Panc1 (cell line): ENCODE measurements around the gene GBA3. TPM values are rescaled to one million over a fixed set of nuclear protein-coding genes. Genes with fewer than 3 reads are reported as not detected.

Experiments used
- ATAC-seq: fragments of 200-7000 bp; cut with Tn5 transposase; 2 replicates; pipeline ENCODE4 v1.9.1; 2020; ENCODE audit warnings: mild to moderate bottlenecking, moderate library complexity
- BruUV-seq: library from RNA; stranded (reverse); fragments of 400-500 nt; replicated peaks from 2 replicates; lab custom pipeline; 2021; lab: Mats Ljungman, UMichigan
- CTCF ChIA-PET: fragments of 300-600 bp; sonication (Branson Sonifier 250); formaldehyde crosslinking; loops from one replicate; lab custom pipeline; 2022; ENCODE audit warnings: antibody characterized with exemption; lab: Charles Lee
- POLR2A ChIA-PET: fragments of 300-600 bp; sonication (Branson Sonifier 250); formaldehyde crosslinking; loops from one replicate; lab custom pipeline; 2022; ENCODE audit warnings: antibody characterized with exemption; lab: Charles Lee
- DNase-seq: peaks from one replicate; pipeline ENCODE4 v3.0.0-alpha.2; 2010; ENCODE audit warnings: low read depth, low spot score
- H3K27ac ChIP-seq: 2 replicates; pipeline ENCODE4 v1.5.1; 2011; ENCODE audit warnings: mild to moderate bottlenecking, low read length, inconsistent platforms
- H3K27me3 ChIP-seq: fragments of 200-500 bp; sonication (Bioruptor generic); 2 replicates; pipeline ENCODE4 v1.6.0; 2014; ENCODE audit warnings: low read length, inconsistent platforms; ENCODE audit not compliant: control insufficient read depth, insufficient read depth
- H3K36me3 ChIP-seq: fragments of 200-500 bp; sonication (Bioruptor generic); 2 replicates; pipeline ENCODE4 v1.5.1; 2014; ENCODE audit warnings: inconsistent platforms, mild to moderate bottlenecking, low read length, moderate library complexity; ENCODE audit not compliant: control insufficient read depth, insufficient read depth
- H3K4me1 ChIP-seq: 2 replicates; pipeline ENCODE4 v1.5.1; 2011; ENCODE audit warnings: inconsistent platforms, mild to moderate bottlenecking, low read length, moderate library complexity; ENCODE audit not compliant: control insufficient read depth, insufficient read depth
- H3K4me3 ChIP-seq, 2 experiments: 2 replicates each; pipeline ENCODE4 v1.5.1; 2011 to 2012; ENCODE audit warnings: low read depth in 2 of 2, low read length in 2 of 2, mild to moderate bottlenecking in 2 of 2, inconsistent platforms in 1 of 2, moderate library complexity in 1 of 2
- H3K9me3 ChIP-seq: fragments of 200-500 bp; sonication (Bioruptor generic); 2 replicates; pipeline ENCODE4 v1.5.1; 2014; ENCODE audit warnings: low read depth, mild to moderate bottlenecking, inconsistent platforms, low read length, moderate library complexity; ENCODE audit not compliant: control insufficient read depth, insufficient read depth
- CTCF ChIP-seq: fragments of 450-650 bp; IDR thresholded peaks from 2 replicates; pipeline ENCODE4 v1.5.1; 2017; ENCODE audit warnings: mild to moderate bottlenecking
- POLR2AphosphoS5 ChIP-seq: IDR thresholded peaks from 2 replicates; pipeline ENCODE4 v1.6.1; 2012; ENCODE audit warnings: mild to moderate bottlenecking, low read depth, low read length, moderate library complexity
- SIN3A ChIP-seq: IDR thresholded peaks from 2 replicates; pipeline ENCODE4 v1.6.1; 2012; ENCODE audit warnings: low read depth, mild to moderate bottlenecking, low read length, moderate library complexity, borderline replicate concordance; ENCODE audit not compliant: insufficient read depth
- TCF7L2 ChIP-seq: IDR thresholded peaks from 2 replicates; pipeline ENCODE4 v1.6.1; 2011; ENCODE audit warnings: mild to moderate bottlenecking, low read depth, low read length, inconsistent platforms
- in situ Hi-C: cut with HindIII; loops from 2 replicates; pipeline ENCODE4 v1.10.0; 2016; ENCODE audit warnings: low sequenced_read_pairs, low pct_unique_long_range_greater_than_20kb
- intact Hi-C: fragments of 100-400 bp; cut with micrococcal nuclease; formaldehyde crosslinking; loops from one replicate; pipeline ENCODE4 v1.10.0; 2022; ENCODE audit not compliant: unreplicated experiment
- total RNA-seq: library from RNA; stranded (reverse); gene quantifications from one replicate; pipeline ENCODE4 v1.2.1, GENCODE V29; 2021; ENCODE audit not compliant: unreplicated experiment
- TF ChIP-seq, protein P1 (sequence below), 2 experiments: IDR thresholded peaks; 2 replicates each; pipeline ENCODE4 v1.6.1; 2011 to 2012; ENCODE audit warnings: low read depth in 2 of 2, control low read depth in 1 of 2, low read length in 1 of 2, mild to moderate bottlenecking in 1 of 2, moderate library complexity in 1 of 2; ENCODE audit not compliant: insufficient read depth in 1 of 2

The GBA3 gene
- total RNA-seq, 1 experiment from 2014 or later, result not detected

- H3K4me1 ChIP-seq, result no peaks in the 10 kb centered on the region
- intact Hi-C loops (no loop called here), in situ Hi-C loops (no loop called here)
- POLR2A ChIA-PET, result no interaction called here
- DNase-seq (no peak), ATAC-seq (no peak)
- BruUV-seq, result no TSS peak
- H3K27ac ChIP-seq, result no peak overlapping the region
- CTCF ChIA-PET, result no interaction called here
- TF ChIP-seq, protein P1, sequence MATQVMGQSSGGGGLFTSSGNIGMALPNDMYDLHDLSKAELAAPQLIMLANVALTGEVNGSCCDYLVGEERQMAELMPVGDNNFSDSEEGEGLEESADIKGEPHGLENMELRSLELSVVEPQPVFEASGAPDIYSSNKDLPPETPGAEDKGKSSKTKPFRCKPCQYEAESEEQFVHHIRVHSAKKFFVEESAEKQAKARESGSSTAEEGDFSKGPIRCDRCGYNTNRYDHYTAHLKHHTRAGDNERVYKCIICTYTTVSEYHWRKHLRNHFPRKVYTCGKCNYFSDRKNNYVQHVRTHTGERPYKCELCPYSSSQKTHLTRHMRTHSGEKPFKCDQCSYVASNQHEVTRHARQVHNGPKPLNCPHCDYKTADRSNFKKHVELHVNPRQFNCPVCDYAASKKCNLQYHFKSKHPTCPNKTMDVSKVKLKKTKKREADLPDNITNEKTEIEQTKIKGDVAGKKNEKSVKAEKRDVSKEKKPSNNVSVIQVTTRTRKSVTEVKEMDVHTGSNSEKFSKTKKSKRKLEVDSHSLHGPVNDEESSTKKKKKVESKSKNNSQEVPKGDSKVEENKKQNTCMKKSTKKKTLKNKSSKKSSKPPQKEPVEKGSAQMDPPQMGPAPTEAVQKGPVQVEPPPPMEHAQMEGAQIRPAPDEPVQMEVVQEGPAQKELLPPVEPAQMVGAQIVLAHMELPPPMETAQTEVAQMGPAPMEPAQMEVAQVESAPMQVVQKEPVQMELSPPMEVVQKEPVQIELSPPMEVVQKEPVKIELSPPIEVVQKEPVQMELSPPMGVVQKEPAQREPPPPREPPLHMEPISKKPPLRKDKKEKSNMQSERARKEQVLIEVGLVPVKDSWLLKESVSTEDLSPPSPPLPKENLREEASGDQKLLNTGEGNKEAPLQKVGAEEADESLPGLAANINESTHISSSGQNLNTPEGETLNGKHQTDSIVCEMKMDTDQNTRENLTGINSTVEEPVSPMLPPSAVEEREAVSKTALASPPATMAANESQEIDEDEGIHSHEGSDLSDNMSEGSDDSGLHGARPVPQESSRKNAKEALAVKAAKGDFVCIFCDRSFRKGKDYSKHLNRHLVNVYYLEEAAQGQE (IDR thresholded peaks at IDR 0.05; ENCODE audit: insufficient read depth in 1 of 2, low read depth in 2 of 2, low read length in 1 of 2), result no peak
- TF ChIP-seq SIN3A (no peak), TCF7L2 (no peak), CTCF (no peak), POLR2AphosphoS5 (no peak)
- H3K4me3 ChIP-seq, result no peak overlapping the region
- no peaks in the 10 kb centered on the region for H3K27me3 ChIP-seq
- no peaks in the 10 kb centered on the region for H3K36me3 ChIP-seq
- no peaks in the 10 kb centered on the region for H3K9me3 ChIP-seq
Measured at GRCh38 chr4:22708961-22709360, 16.2 kb downstream of the GBA3 start.

DNA sequence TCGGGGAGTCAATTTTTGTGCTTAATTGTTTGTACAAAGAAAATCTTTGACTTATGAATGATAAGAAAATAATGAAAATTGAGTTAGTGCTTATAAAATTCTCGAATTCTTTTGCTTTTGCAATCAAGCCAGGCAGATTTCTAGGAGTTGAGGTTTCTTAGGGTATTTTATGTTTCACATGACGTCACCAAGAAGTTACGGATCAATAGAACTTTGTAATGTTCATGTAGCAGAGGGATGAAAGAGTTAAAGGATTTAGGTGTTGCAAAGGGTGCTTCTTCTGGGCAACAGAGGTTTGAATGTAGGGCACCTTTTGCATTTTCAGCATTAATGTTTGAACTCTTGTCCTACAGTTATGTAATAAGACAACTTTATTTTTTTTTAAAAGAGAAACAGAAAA lies 19.4 kb downstream of the GBA3 start:
- no peak overlapping the region for H3K4me3 ChIP-seq
- H3K4me1 ChIP-seq, result no peaks in the 10 kb centered on the region
- no peaks in the 10 kb centered on the region for H3K36me3 ChIP-seq
- ChIA-PET POLR2A (no interaction called here), CTCF (no interaction called here)
- no TSS peak for BruUV-seq
- DNase-seq (no peak), ATAC-seq (no peak)
- no peaks in the 10 kb centered on the region for H3K27me3 ChIP-seq
- in situ Hi-C loops (no loop called here), intact Hi-C loops (no loop called here)
- H3K9me3 ChIP-seq, result no peaks in the 10 kb centered on the region
- H3K27ac ChIP-seq, result no peak overlapping the region
- TF ChIP-seq CTCF, result no peak

- no peaks in the 10 kb centered on the region for H3K9me3 ChIP-seq
- POLR2A ChIA-PET, result no interaction called here
- TF ChIP-seq SIN3A (no peak), TCF7L2 (no peak), POLR2AphosphoS5 (no peak), CTCF (no peak)
- TF ChIP-seq, protein P1 (IDR thresholded peaks at IDR 0.05; ENCODE audit: insufficient read depth in 1 of 2, low read depth in 2 of 2, low read length in 1 of 2), result no peak
- no peak for ATAC-seq
- intact Hi-C loops, result no loop called here
- BruUV-seq, result no TSS peak
- in situ Hi-C loops, result no loop called here
- H3K36me3 ChIP-seq, result no peaks in the 10 kb centered on the region
- CTCF ChIA-PET, result no interaction called here
- H3K4me1 ChIP-seq, result no peaks in the 10 kb centered on the region
- H3K4me3 ChIP-seq, result no peak overlapping the region
- no peaks in the 10 kb centered on the region for H3K27me3 ChIP-seq
- H3K27ac ChIP-seq, result no peak overlapping the region
- no peak for DNase-seq
Measured at GRCh38 chr4:22712529-22712928, 19.8 kb downstream of the GBA3 start.
